Vagina (tissue), 2 donors: ENCODE data around the gene MAP3K10. TPM values are rescaled to one million over a fixed set of nuclear protein-coding genes. Genes with fewer than 3 reads are reported as not detected.
"Not testable (repeated sequence)": the region's sequence is repeated elsewhere in the genome, so short reads cannot be mapped to it uniquely, and the experiment has no call there.

Experiments
- DNase-seq, 2 donors: peaks; one replicate each; pipeline ENCODE4 v3.0.0-alpha.2; 2017; ENCODE audit errors: extremely low spot score in 2 of 2
- H3K27ac ChIP-seq: fragments of 200-600 bp; sonication (generic); one replicate; pipeline ENCODE4 v1.5.1; 2019
- H3K27me3 ChIP-seq: fragments of 200-600 bp; sonication (generic); one replicate; pipeline ENCODE4 v1.5.1; 2019
- H3K36me3 ChIP-seq, 2 donors: fragments of 200-600 bp; sonication (generic); one replicate each; pipeline ENCODE4 v1.5.1; 2017 to 2019
- H3K4me1 ChIP-seq: fragments of 200-600 bp; sonication (generic); one replicate; pipeline ENCODE4 v1.5.1; 2019
- H3K4me3 ChIP-seq, 2 donors: fragments of 200-600 bp; sonication (generic); 1 replicate in 1 of 2; 2 replicates in 1 of 2; pipeline ENCODE4 v1.5.1; 2016 to 2019
- H3K9me3 ChIP-seq: fragments of 200-600 bp; sonication (generic); one replicate; pipeline ENCODE4 v1.5.1; 2019
- POLR2A ChIP-seq, 2 donors: fragments of 450-650 bp; IDR thresholded peaks; one replicate each; pipeline ENCODE4 v1.6.1; 2017; ENCODE audit warnings: antibody characterized with exemption in 2 of 2, mild to moderate bottlenecking in 2 of 2, moderate library complexity in 2 of 2
- POLR2AphosphoS5 ChIP-seq, 2 donors: sonication (generic); formaldehyde crosslinking; IDR thresholded peaks; one replicate each; pipeline ENCODE4 v1.9.0; 2017; ENCODE audit warnings: antibody characterized with exemption in 2 of 2, mild to moderate bottlenecking in 2 of 2, low read depth in 1 of 2; ENCODE audit not compliant: insufficient read depth in 1 of 2
- intact Hi-C: fragments of 100-400 bp; cut with DNase I; formaldehyde crosslinking; loops from one replicate; pipeline ENCODE4 v1.15.1; 2023
- total RNA-seq: library from RNA; depleted of rRNA; stranded (reverse); fragments of >200 nt; gene quantifications from one replicate; pipeline ENCODE4 v1.2.3, GENCODE V29; 2016
- TF ChIP-seq, protein P1 (sequence below), 3 experiments: fragments of 450-650 bp in 2 of 3; fragments of 200-600 bp in 1 of 3; sonication (generic) in 1 of 3; IDR thresholded peaks; one replicate each; pipeline ENCODE4 v1.5.1; 2017 to 2019; ENCODE audit warnings: antibody characterized with exemption in 3 of 3, mild to moderate bottlenecking in 2 of 3, moderate library complexity in 2 of 3

Gene MAP3K10
- total RNA-seq, 1 donor from 2014 or later = 10.6 TPM

- intact Hi-C loops = loop anchor here (10.0 kb wide), 1 partner anchor 62 kb away; no protein-coding TSS in a partner anchor
- Histone ChIP-seq H3K27me3 (peaks cover 12% of the 10 kb centered on the region), H3K36me3 (no peaks in the 10 kb centered on the region)
Measured at GRCh38 chr19:40217027-40217810, 26.0 kb downstream of the MAP3K10 start.

GRCh38 chr19:40217934-40218890, 27.0 kb downstream of the MAP3K10 start, which contains the start of gene TTC9B:
Gene TTC9B, minus strand, starts transcription at chr19:40218384. Its CDS starts 3 bp downstream, at chr19:40218381.
- H3K27me3 ChIP-seq = peaks cover 12% of the 10 kb centered on the region
- TF ChIP-seq POLR2A (IDR thresholded peaks at IDR 0.05) = no peak
- TF ChIP-seq POLR2AphosphoS5 (IDR thresholded peaks at IDR 0.05; ENCODE audit: insufficient read depth in 1 of 2, low read depth in 1 of 2) = no peak
- TF ChIP-seq, protein P1, sequence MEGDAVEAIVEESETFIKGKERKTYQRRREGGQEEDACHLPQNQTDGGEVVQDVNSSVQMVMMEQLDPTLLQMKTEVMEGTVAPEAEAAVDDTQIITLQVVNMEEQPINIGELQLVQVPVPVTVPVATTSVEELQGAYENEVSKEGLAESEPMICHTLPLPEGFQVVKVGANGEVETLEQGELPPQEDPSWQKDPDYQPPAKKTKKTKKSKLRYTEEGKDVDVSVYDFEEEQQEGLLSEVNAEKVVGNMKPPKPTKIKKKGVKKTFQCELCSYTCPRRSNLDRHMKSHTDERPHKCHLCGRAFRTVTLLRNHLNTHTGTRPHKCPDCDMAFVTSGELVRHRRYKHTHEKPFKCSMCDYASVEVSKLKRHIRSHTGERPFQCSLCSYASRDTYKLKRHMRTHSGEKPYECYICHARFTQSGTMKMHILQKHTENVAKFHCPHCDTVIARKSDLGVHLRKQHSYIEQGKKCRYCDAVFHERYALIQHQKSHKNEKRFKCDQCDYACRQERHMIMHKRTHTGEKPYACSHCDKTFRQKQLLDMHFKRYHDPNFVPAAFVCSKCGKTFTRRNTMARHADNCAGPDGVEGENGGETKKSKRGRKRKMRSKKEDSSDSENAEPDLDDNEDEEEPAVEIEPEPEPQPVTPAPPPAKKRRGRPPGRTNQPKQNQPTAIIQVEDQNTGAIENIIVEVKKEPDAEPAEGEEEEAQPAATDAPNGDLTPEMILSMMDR (IDR thresholded peaks at IDR 0.05) = no peak
- intact Hi-C loops = loop anchor here (10.0 kb wide), 1 partner anchor 63 kb away; no protein-coding TSS in a partner anchor

More at GRCh38 chr19:40217027-40217810, 26.0 kb downstream of the MAP3K10 start:
- no peak for DNase-seq
- Histone ChIP-seq H3K27ac (no peak overlapping the region), H3K4me1 (peaks cover 19% of the 10 kb centered on the region), H3K4me3 (no peak overlapping the region), H3K9me3 (no peaks in the 10 kb centered on the region)
- TF ChIP-seq POLR2AphosphoS5 (IDR thresholded peaks at IDR 0.05; ENCODE audit: insufficient read depth in 1 of 2, low read depth in 1 of 2) (no peak), POLR2A (IDR thresholded peaks at IDR 0.05) (no peak)
- TF ChIP-seq, protein P1 (IDR thresholded peaks at IDR 0.05) = no peak

DNA sequence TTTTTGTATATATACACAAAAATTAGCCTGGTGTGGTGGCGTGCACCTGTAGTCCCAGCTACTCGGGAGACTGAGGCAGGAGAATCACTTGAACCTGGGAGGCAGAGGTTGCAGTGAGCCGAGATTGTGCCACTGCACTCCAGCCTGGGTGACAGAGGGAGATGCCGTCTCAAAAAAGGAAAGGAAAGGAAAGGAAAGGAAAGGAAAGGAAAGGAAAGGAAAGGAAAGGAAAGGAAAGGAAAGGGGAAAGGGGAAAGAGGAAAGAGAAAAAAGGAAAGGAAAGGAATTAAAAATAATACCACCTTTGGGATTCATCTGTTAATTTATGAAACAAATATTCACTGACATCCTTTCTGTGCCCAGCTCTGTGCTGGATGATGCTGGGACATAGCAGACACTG, 27.8 kb downstream of the MAP3K10 start:
- Histone ChIP-seq H3K27me3 (peaks cover 12% of the 10 kb centered on the region), H3K4me1 (peaks cover 25% of the 10 kb centered on the region)
- intact Hi-C loops = loop anchor here (10.0 kb wide), 1 partner anchor 64 kb away; no protein-coding TSS in a partner anchor
- not testable (repeated sequence) for H3K27ac ChIP-seq, H3K4me3 ChIP-seq, H3K36me3 ChIP-seq, H3K9me3 ChIP-seq, DNase-seq

More at GRCh38 chr19:40217934-40218890, 27.0 kb downstream of the MAP3K10 start, which contains the start of gene TTC9B:
- Histone ChIP-seq H3K27ac (no peak within 1 kb of the TSS), H3K4me3 (no peak within 1 kb of the TSS), H3K36me3 (no peaks in the 10 kb centered on the region), H3K9me3 (no peaks in the 10 kb centered on the region), H3K4me1 (peaks cover 22% of the 10 kb centered on the region)
- DNase-seq = no peak

- peaks cover 25% of the 10 kb centered on the region for H3K4me1 ChIP-seq
- H3K27ac ChIP-seq = no peak overlapping the region
- no peak for DNase-seq
- peaks cover 12% of the 10 kb centered on the region for H3K27me3 ChIP-seq
- H3K9me3 ChIP-seq = no peaks in the 10 kb centered on the region
- intact Hi-C loops = loop anchor here (10.0 kb wide), 1 partner anchor 65 kb away; no protein-coding TSS in a partner anchor
- H3K4me3 ChIP-seq = no peak overlapping the region
- TF ChIP-seq POLR2A (IDR thresholded peaks at IDR 0.05) (no peak), POLR2AphosphoS5 (IDR thresholded peaks at IDR 0.05; ENCODE audit: insufficient read depth in 1 of 2, low read depth in 1 of 2) (peak in 1 of 2 donors; percentile 17)
- TF ChIP-seq, protein P1 (IDR thresholded peaks at IDR 0.05) = no peak
- no peaks in the 10 kb centered on the region for H3K36me3 ChIP-seq
Measured at GRCh38 chr19:40219721-40220276, 28.6 kb downstream of the MAP3K10 start.

GRCh38 chr19:40220674-40221073, 29.4 kb downstream of the MAP3K10 start:
- Histone ChIP-seq H3K27me3 (peaks cover 12% of the 10 kb centered on the region), H3K27ac (no peak overlapping the region), H3K4me3 (no peak overlapping the region), H3K9me3 (no peaks in the 10 kb centered on the region), H3K36me3 (no peaks in the 10 kb centered on the region), H3K4me1 (peaks cover 29% of the 10 kb centered on the region)
- no peak for DNase-seq
- intact Hi-C loops = no loop called here
- TF ChIP-seq, protein P1 (IDR thresholded peaks at IDR 0.05) = no peak
- TF ChIP-seq POLR2A (IDR thresholded peaks at IDR 0.05) (no peak), POLR2AphosphoS5 (IDR thresholded peaks at IDR 0.05; ENCODE audit: insufficient read depth in 1 of 2, low read depth in 1 of 2) (no peak)
